Astrocyte of the spinal cord (primary cell): ENCODE measurements around the gene ZGRF1.
A peak's percentile ranks its signal among the peaks of the same experiment; 100 is the strongest.
"Not testable (repeated sequence)": the region's sequence is repeated elsewhere in the genome, so short reads cannot be mapped to it uniquely, and the experiment has no call there.

Experiments
- DNase-seq: peaks from one replicate; pipeline ENCODE4 v3.0.0; 2011; ENCODE audit warnings: low read depth, low spot score
- H3K4me3 ChIP-seq: 2 replicates; pipeline ENCODE4 v1.5.1; 2011; ENCODE audit warnings: low read depth, mild to moderate bottlenecking, low read length, moderate library complexity
- in situ Hi-C: cut with HindIII; loops from 2 replicates; pipeline ENCODE4 v1.10.0; 2017; ENCODE audit warnings: low sequenced_read_pairs
- TF ChIP-seq, protein P1 (sequence below): IDR thresholded peaks from 2 replicates; pipeline ENCODE4 v1.5.1; 2012; ENCODE audit warnings: low read depth, mild to moderate bottlenecking, low read length, inconsistent platforms

The ZGRF1 gene

DNA sequence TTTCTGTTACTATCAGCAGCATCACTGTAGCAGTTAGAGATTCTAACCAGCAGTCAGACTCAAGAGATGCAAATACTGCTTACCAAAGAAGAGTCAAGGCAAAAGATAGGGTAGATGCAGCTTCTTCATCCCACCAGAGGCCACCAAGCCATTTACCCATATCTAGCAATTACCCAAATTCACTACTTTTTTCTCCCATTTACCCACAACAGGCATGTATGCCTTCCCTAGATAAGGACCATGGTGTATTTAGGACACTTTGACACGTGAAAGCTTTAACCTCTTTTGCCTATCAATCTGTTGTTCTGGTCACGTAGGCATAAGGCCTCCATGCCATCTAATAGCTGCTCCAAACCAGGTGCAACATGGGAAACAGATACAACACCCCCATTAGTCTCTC lies 5.8 kb upstream of the ZGRF1 start:
- TF ChIP-seq, protein P1, sequence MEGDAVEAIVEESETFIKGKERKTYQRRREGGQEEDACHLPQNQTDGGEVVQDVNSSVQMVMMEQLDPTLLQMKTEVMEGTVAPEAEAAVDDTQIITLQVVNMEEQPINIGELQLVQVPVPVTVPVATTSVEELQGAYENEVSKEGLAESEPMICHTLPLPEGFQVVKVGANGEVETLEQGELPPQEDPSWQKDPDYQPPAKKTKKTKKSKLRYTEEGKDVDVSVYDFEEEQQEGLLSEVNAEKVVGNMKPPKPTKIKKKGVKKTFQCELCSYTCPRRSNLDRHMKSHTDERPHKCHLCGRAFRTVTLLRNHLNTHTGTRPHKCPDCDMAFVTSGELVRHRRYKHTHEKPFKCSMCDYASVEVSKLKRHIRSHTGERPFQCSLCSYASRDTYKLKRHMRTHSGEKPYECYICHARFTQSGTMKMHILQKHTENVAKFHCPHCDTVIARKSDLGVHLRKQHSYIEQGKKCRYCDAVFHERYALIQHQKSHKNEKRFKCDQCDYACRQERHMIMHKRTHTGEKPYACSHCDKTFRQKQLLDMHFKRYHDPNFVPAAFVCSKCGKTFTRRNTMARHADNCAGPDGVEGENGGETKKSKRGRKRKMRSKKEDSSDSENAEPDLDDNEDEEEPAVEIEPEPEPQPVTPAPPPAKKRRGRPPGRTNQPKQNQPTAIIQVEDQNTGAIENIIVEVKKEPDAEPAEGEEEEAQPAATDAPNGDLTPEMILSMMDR, result no peak
- DNase-seq, result no peak

DNA sequence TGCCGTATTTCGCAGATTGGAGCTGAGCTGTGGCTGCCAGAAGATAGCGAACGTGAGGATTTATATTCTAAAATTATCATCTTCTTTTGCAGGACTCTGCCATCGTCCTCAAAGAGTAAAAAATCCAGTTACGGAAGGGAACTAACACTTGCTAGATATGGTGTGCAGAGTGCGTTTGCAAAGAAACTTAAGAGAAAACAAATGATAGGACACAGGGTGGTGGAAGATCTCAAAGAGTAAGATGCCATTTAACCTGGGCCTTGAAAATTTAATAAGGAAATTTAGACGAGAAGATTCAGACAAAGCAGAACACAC lies 800 bp upstream of the ZGRF1 start:
- in situ Hi-C loops, result no loop called here
- TF ChIP-seq, protein P1, result no peak
- DNase-seq, result no peak
- H3K4me3 ChIP-seq, result peak overlapping the region; percentile 90

More for the DNA sequence above, 5.8 kb upstream of the ZGRF1 start:
- in situ Hi-C loops, result no loop called here
- no peak overlapping the region for H3K4me3 ChIP-seq

DNA sequence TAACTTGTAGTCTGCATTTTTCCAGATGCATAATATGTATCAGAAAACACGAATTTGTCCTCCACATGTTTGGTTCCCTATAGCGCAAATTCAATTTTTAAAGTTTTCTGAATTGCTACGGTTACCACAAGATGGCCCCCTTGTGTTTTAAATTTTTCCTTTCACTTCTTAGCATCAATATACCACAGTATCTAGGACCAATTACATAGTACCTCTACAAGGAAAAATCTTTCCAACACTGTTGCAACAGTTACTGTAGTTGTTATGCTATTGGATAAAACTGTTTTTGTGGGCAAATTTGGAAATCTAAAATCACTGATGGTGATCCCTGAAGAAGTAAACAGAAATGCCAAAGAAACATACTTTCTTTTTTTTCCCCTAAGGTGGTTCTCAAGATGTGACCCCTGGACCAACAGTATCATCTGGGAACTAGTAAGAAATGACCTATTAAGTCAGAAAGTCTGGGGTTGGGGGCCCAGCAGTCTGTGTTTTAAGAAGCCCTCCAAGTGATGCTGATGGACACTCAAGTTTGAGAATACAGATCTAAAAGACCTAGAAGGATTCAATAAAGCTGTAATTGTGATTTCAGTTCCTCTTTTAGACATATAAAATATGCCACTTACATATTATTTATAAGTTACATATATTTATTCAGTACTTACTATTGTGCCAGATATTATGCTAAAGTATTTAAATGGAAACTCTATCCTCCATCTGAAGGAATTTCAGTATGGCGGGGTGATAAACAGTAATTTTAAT lies 3.1 kb downstream of the ZGRF1 start:
- in situ Hi-C loops, result no loop called here
- peak; percentile 53 for DNase-seq
- H3K4me3 ChIP-seq, result no peak overlapping the region
- TF ChIP-seq, protein P1, result peak; percentile 40

DNA sequence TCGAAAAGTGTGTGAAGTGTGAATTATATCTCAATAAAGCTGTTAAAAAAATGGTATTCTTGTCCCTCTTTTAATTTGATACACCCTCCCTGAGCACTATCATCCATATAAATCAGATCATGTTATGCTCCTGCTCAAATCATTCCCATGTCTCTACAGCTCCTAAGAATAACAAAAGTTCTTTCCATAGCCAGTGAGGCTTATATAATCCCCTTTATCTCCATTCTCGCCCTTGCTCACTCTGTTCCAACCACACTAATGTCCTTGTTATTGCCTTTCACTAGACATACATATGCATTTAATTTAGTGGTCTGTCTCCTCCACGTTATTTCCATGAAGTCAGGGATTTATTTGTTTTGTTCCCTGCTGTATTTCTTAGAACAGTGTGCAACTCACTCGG lies 10.5 kb downstream of the ZGRF1 start:
- no peak for DNase-seq
- TF ChIP-seq, protein P1, result no peak
- in situ Hi-C loops, result no loop called here
- no peak overlapping the region for H3K4me3 ChIP-seq

DNA sequence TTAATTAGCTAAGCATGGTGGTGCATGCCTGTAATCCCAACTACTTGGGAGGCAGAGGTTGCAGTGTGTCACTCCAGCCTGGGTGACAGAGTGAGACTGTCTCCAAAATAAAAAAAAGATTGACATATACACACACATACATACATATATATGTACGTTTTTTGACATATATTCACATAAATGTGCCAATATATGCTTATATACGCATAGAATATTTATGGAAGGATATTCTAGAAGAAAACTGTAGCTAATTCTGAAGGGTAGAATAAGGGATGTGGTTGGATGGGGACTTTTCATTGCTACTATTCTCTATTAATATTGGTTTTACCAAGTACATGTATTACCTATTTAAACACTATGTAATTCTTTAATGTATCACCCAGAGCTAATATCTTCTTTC lies 19.7 kb downstream of the ZGRF1 start:
- in situ Hi-C loops, result no loop called here
- no peak overlapping the region for H3K4me3 ChIP-seq
- no peak for DNase-seq
- TF ChIP-seq, protein P1, result no peak

DNA sequence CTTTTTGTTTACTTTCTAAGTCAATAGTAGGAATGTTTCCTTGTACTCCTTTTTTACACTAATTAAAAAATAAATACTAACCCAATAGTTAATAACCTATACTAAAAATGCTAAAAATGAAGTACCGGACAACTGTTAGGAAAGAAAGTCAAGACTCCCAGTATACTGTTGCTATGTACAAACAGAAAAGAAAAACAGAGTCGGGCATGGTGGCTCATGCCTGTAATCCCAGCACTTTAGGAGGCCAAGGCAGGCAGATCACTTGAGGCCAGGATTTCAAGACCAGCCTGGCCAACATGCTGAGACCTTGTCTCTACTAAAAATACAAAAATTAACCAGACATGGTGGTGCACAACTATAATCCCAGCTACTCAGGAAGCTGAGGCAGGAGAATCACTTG lies 23.9 kb downstream of the ZGRF1 start:
- H3K4me3 ChIP-seq, DNase-seq, in situ Hi-C loops: not testable (repeated sequence)

DNA sequence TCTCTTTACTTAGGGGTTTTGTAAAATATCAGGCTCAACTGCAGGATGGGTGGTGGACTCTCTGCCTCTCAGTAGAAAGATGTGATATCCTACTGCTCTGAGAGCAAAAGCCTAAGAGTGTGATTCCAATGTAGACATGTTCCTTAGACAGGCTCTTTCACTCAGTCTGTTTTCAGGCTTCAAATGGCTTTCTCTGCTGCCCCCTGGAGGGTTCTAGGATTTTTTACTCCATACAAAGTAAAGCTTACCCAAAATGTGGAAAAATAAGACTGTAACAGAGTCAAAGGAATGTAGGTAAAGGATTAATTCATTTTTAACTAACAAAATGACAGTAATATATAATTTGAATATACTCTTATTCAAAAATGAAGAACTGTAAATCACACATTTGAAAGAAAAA lies 32.1 kb downstream of the ZGRF1 start:
- TF ChIP-seq, protein P1, result peak; percentile 67
- H3K4me3 ChIP-seq, result no peak overlapping the region
- in situ Hi-C loops, result no loop called here
- DNase-seq, result peak; percentile 68
